GM12878 (cell line): ENCODE data around the gene CEP63. TPM values are rescaled to one million over a fixed set of nuclear protein-coding genes. Genes with fewer than 3 reads are reported as not detected.

Experiments used
- ATAC-seq: fragments of 200-7000 bp; cut with Tn5 transposase; 3 replicates; pipeline ENCODE4 v1.9.1; 2020; ENCODE audit warnings: mild to moderate bottlenecking, moderate library complexity
- BruUV-seq: library from RNA; stranded (reverse); fragments of 400-500 nt; replicated peaks from 2 replicates; lab custom pipeline; 2021; lab: Mats Ljungman, UMichigan
- CTCF ChIA-PET: fragments of 300-600 bp; sonication (Branson Sonifier 250); formaldehyde crosslinking; extraction: SDS; loops from one replicate; lab custom pipeline; 2021; ENCODE audit warnings: inconsistent platforms; lab: Yijun Ruan, JAX
- POLR2A ChIA-PET: fragments of 350-600 bp; formaldehyde crosslinking; extraction: SDS; loops from one replicate; lab custom pipeline; 2021; ENCODE audit warnings: inconsistent platforms; lab: Charles Lee
- RAD21 ChIA-PET: fragments of 300-600 bp; sonication (Branson Sonifier 250); formaldehyde crosslinking; loops from one replicate; lab custom pipeline; 2023; ENCODE audit warnings: antibody characterized with exemption; ENCODE audit not compliant: unreplicated experiment; lab: Charles Lee
- SMC1A ChIA-PET: fragments of 300-600 bp; sonication (Branson Sonifier 250); formaldehyde crosslinking; loops from one replicate; lab custom pipeline; 2023; ENCODE audit not compliant: unreplicated experiment, uncharacterized antibody; lab: Charles Lee
- DNase-seq: peaks from one replicate; pipeline ENCODE4 v3.0.0-alpha.2; 2011; ENCODE audit warnings: low read depth, low spot score
- FAIRE-seq: peaks from 3 replicates; lab custom pipeline; 2011; peaks lifted over from hg19 to GRCh38; lab: Jason Lieb, UNC
- H2AFZ ChIP-seq: 2 replicates; pipeline ENCODE4 v1.6.0; 2011; ENCODE audit warnings: low read depth, low read length, control low read depth; ENCODE audit not compliant: control insufficient read depth
- H3K27ac ChIP-seq: 2 replicates; pipeline ENCODE4 v1.5.1; 2011; ENCODE audit warnings: control low read depth; ENCODE audit not compliant: control insufficient read depth, insufficient read depth
- H3K27me3 ChIP-seq, 2 experiments: replicated peaks in 1 of 2; 2 replicates each; pipeline versions ENCODE4 v1.6.0 to v1.6.1; 2011; ENCODE audit warnings: low read length in 1 of 2; ENCODE audit not compliant: control insufficient read depth in 2 of 2, insufficient read depth in 2 of 2
- H3K36me3 ChIP-seq, 2 experiments: 2 replicates each; pipeline ENCODE4 v1.5.1; 2011; ENCODE audit warnings: low read length in 1 of 2; ENCODE audit not compliant: control insufficient read depth in 2 of 2, insufficient read depth in 2 of 2
- H3K4me1 ChIP-seq: 2 replicates; pipeline ENCODE4 v1.6.1; 2011; ENCODE audit warnings: mild to moderate bottlenecking, low read length, moderate library complexity, mixed read lengths; ENCODE audit not compliant: control insufficient read depth, insufficient read depth
- H3K4me2 ChIP-seq: 2 replicates; pipeline ENCODE4 v1.6.0; 2011; ENCODE audit warnings: control low read depth; ENCODE audit not compliant: control insufficient read depth, insufficient read depth
- H3K4me3 ChIP-seq: fragments of 200-600 bp; sonication (generic); 2 replicates; pipeline ENCODE4 v1.5.1; 2016
- H3K79me2 ChIP-seq: 2 replicates; pipeline ENCODE4 v1.6.0; 2011; ENCODE audit warnings: low read length; ENCODE audit not compliant: control insufficient read depth, insufficient read depth
- H3K9ac ChIP-seq: 2 replicates; pipeline ENCODE4 v1.8.0; 2011; ENCODE audit warnings: low read length, control low read depth, mixed read lengths; ENCODE audit not compliant: control insufficient read depth, insufficient read depth
- H3K9me3 ChIP-seq: replicated peaks from 3 replicates; pipeline ENCODE4 v1.5.1; 2011; ENCODE audit warnings: mild to moderate bottlenecking, low read length; ENCODE audit not compliant: control insufficient read depth, insufficient read depth
- H4K20me1 ChIP-seq: 2 replicates; pipeline ENCODE4 v1.6.0; 2011; ENCODE audit not compliant: control insufficient read depth, insufficient read depth
- CBX5 ChIP-seq: sonication (generic); IDR thresholded peaks from 2 replicates; pipeline ENCODE4 v1.6.1; 2016; ENCODE audit warnings: low read depth, moderate library complexity, mild to moderate bottlenecking, inconsistent platforms
- CEBPB ChIP-seq, 2 experiments: fragments of 150-350 bp in 1 of 2; IDR thresholded peaks; 2 replicates each; pipeline ENCODE4 v1.6.1; 2012 to 2014; ENCODE audit warnings: low read depth in 2 of 2, low read length in 2 of 2, borderline replicate concordance in 1 of 2, inconsistent platforms in 1 of 2
- CEBPZ ChIP-seq: fragments of 150-350 bp; IDR thresholded peaks from 2 replicates; pipeline ENCODE4 v1.6.1; 2016; ENCODE audit warnings: low read depth, low read length
- EGR1 ChIP-seq, 2 experiments: IDR thresholded peaks; 1 replicate in 1 of 2; 2 replicates in 1 of 2; pipeline ENCODE4 v1.6.1; 2011 to 2012; ENCODE audit warnings: low read depth in 2 of 2, low read length in 2 of 2, borderline replicate concordance in 1 of 2, mild to moderate bottlenecking in 1 of 2, moderate library complexity in 1 of 2
- ETV6 ChIP-seq, 2 experiments: fragments of 450-650 bp in 1 of 2; IDR thresholded peaks in 1 of 2; conservative IDR thresholded peaks in 1 of 2; 2 replicates each; pipeline ENCODE4 v1.6.1; 2014; ENCODE audit warnings: antibody characterized with exemption in 1 of 2, borderline replicate concordance in 1 of 2, low read depth in 1 of 2, mild to moderate bottlenecking in 1 of 2, moderate library complexity in 1 of 2
- FOS ChIP-seq: IDR thresholded peaks from 3 replicates; pipeline ENCODE4 v1.6.1; 2011; ENCODE audit warnings: borderline replicate concordance; ENCODE audit not compliant: insufficient read length; ENCODE audit errors: extremely low read depth
- IKZF1 ChIP-seq: fragments of 450-650 bp; conservative IDR thresholded peaks from 2 replicates; pipeline ENCODE4 v1.6.1; 2017; ENCODE audit warnings: antibody characterized with exemption, mild to moderate bottlenecking
- IKZF2 ChIP-seq, 2 experiments: fragments of 450-650 bp; IDR thresholded peaks; 2 replicates each; pipeline ENCODE4 v1.6.1; 2017; ENCODE audit warnings: mild to moderate bottlenecking in 2 of 2, moderate library complexity in 2 of 2
- KDM1A ChIP-seq: fragments of 200-600 bp; sonication (generic); IDR thresholded peaks from 2 replicates; pipeline ENCODE4 v1.6.1; 2016; ENCODE audit warnings: borderline replicate concordance
- MTA2 ChIP-seq: fragments of 450-650 bp; IDR thresholded peaks from 2 replicates; pipeline ENCODE4 v1.6.1; 2016; ENCODE audit warnings: low read depth, mild to moderate bottlenecking, moderate library complexity
- NFIC ChIP-seq: IDR thresholded peaks from 2 replicates; pipeline ENCODE4 v1.6.1; 2012; ENCODE audit warnings: low read depth, mild to moderate bottlenecking, inconsistent platforms, low read length, moderate library complexity
- NFYA ChIP-seq: IDR thresholded peaks from 2 replicates; pipeline ENCODE4 v1.6.1; 2011; ENCODE audit warnings: low read depth, mild to moderate bottlenecking, low read length, improper control_type of control experiment, borderline replicate concordance
- POLR2AphosphoS2 ChIP-seq: IDR thresholded peaks from 2 replicates; pipeline ENCODE4 v1.6.1; 2011; ENCODE audit warnings: low read depth, mild to moderate bottlenecking, low read length, improper control_type of control experiment, moderate library complexity
- POU2F2 ChIP-seq: IDR thresholded peaks from 3 replicates; pipeline ENCODE4 v1.6.1; 2011; ENCODE audit warnings: low read depth, mild to moderate bottlenecking, low read length, borderline replicate concordance
- RCOR1 ChIP-seq: conservative IDR thresholded peaks from 2 replicates; pipeline ENCODE4 v1.6.1; 2012; ENCODE audit warnings: low read depth, low read length, improper control_type of control experiment
- RELA ChIP-seq: fragments of 450-650 bp; IDR thresholded peaks from 2 replicates; pipeline ENCODE4 v1.8.0; 2014; ENCODE audit warnings: borderline replicate concordance; ENCODE audit not compliant: partially characterized antibody
- SIN3A ChIP-seq: IDR thresholded peaks from 2 replicates; pipeline ENCODE4 v1.6.1; 2012; ENCODE audit warnings: low read depth, low read length, improper control_type of control experiment
- SKIL ChIP-seq: fragments of 450-650 bp; IDR thresholded peaks from 2 replicates; pipeline ENCODE4 v1.6.1; 2017; ENCODE audit warnings: mild to moderate bottlenecking, low read depth, inconsistent platforms; ENCODE audit not compliant: poor library complexity, severe bottlenecking
- SUPT20H ChIP-seq: IDR thresholded peaks from 2 replicates; pipeline ENCODE4 v1.6.1; 2011; ENCODE audit warnings: low read depth, mild to moderate bottlenecking, low read length, moderate library complexity, borderline replicate concordance; ENCODE audit not compliant: control insufficient read depth
- TAF1 ChIP-seq: IDR thresholded peaks from 2 replicates; pipeline ENCODE4 v1.6.1; 2011; ENCODE audit warnings: mild to moderate bottlenecking, low read depth, low read length, borderline replicate concordance
- TBL1XR1 ChIP-seq: IDR thresholded peaks from 2 replicates; pipeline ENCODE4 v1.6.1; 2012; ENCODE audit warnings: low read depth, low read length, improper control_type of control experiment
- ZBED1 ChIP-seq: IDR thresholded peaks from 2 replicates; pipeline ENCODE4 v1.6.1; 2016; ENCODE audit warnings: borderline replicate concordance
- ZNF274 ChIP-seq: IDR thresholded peaks from one replicate; pipeline ENCODE4 v1.8.0; 2011; ENCODE audit not compliant: insufficient read length, insufficient read depth
- WGBS: methylation state at CpG from one replicate; pipeline ENCODE4 v1.1.6; 2016; ENCODE audit warnings: low lambda C conversion rate; ENCODE audit not compliant: insufficient replicate concordance, insufficient coverage; ENCODE audit errors: missing lambda C conversion rate; 5-methylcytosine and 5-hydroxymethylcytosine counted together
- in situ Hi-C: fragments of 300-500 bp; cut with MboI; formaldehyde crosslinking; loops from 9 replicates; pipeline ENCODE4 v1.14.3; 2018; ENCODE audit warnings: mixed read lengths
- intact Hi-C: fragments of 100-400 bp; cut with micrococcal nuclease; formaldehyde crosslinking; loops from one replicate; pipeline ENCODE4 v1.14.2; 2022; ENCODE audit not compliant: unreplicated experiment
- polyA plus RNA-seq, 11 experiments: library from polyadenylated mRNA; depleted of rRNA in 4 of 11; unstranded in 6 of 11; stranded (reverse) in 5 of 11; fragments of >200 nt; fragmentation: Nextera tagmentation in 4 of 11; fragmentation: Illumina TruSeq in 1 of 11; extraction: Ambion mirVana in 4 of 11; extraction: Trizol in 1 of 11; gene quantifications; 1 replicate in 1 of 11; 2 replicates in 10 of 11; pipeline versions ENCODE4 v1.2.1 to v1.2.3, GENCODE V29; 2011 to 2016; ENCODE audit warnings: inconsistent platforms in 2 of 11, missing spikeins in 2 of 11, low read depth in 1 of 11
- total RNA-seq, 4 experiments: library from RNA; depleted of rRNA in 3 of 4; stranded (reverse); fragments of >200 nt in 3 of 4; fragmentation: Illumina TruSeq in 1 of 4; extraction: Trizol in 1 of 4; gene quantifications; 2 replicates each; pipeline versions ENCODE4 v1.2.1 to v1.2.3, GENCODE V29; 2013 to 2021

CEP63 gene
- total and polyA plus RNA-seq, 10 of the 15 experiments (the other 5 are each of a cell fraction or from before 2014, with no cell fraction given) = 14.0 to 36.9 (median 26.8) TPM

GRCh38 chr3:134590766-134591165 is 104.9 kb downstream of the CEP63 start:
- RAD21 ChIA-PET = no interaction called here
- CTCF ChIA-PET = interaction anchor here (1.3 to 1.7 kb wide), 2 partner anchors 10 to 11 kb away, joined by 4 to 10 read pairs; no protein-coding TSS in a partner anchor

GRCh38 chr3:134592806-134593205 is 106.9 kb downstream of the CEP63 start:
- intact Hi-C loops = no loop called here
- ATAC-seq (no peak), DNase-seq (no peak), FAIRE-seq (no peak)
- Histone ChIP-seq H3K4me2 (no peak overlapping the region), H2AFZ (no peak overlapping the region), H4K20me1 (no peaks in the 10 kb centered on the region), H3K36me3 (no peaks in the 10 kb centered on the region), H3K27me3 (no peaks in the 10 kb centered on the region), H3K9me3 (no peaks in the 10 kb centered on the region), H3K4me3 (no peak overlapping the region), H3K9ac (no peak overlapping the region), H3K79me2 (no peaks in the 10 kb centered on the region), H3K4me1 (no peaks in the 10 kb centered on the region), H3K27ac (no peak overlapping the region)
- 55% methylated on average over 5 of the region's 5 CpGs for WGBS
- CTCF ChIA-PET = no interaction called here
- no TSS peak for BruUV-seq
- POLR2A ChIA-PET = no interaction called here
- in situ Hi-C loops = no loop called here
- SMC1A ChIA-PET = no interaction called here
- RAD21 ChIA-PET = no interaction called here
- no peak for TF ChIP-seq RCOR1
- TF ChIP-seq RELA = no peak
- no peak for TF ChIP-seq CEBPZ
- no peak for TF ChIP-seq NFIC
- TF ChIP-seq SKIL = no peak
- TF ChIP-seq KDM1A = no peak

More at GRCh38 chr3:134590766-134591165, 104.9 kb downstream of the CEP63 start:
- Histone ChIP-seq H2AFZ (no peak overlapping the region), H3K36me3 (no peaks in the 10 kb centered on the region), H3K4me1 (no peaks in the 10 kb centered on the region), H3K27ac (no peak overlapping the region), H3K4me3 (no peak overlapping the region), H3K79me2 (no peaks in the 10 kb centered on the region), H4K20me1 (no peaks in the 10 kb centered on the region), H3K27me3 (no peaks in the 10 kb centered on the region), H3K9ac (no peak overlapping the region), H3K4me2 (no peak overlapping the region), H3K9me3 (no peaks in the 10 kb centered on the region)
- ChIA-PET SMC1A (interaction anchor here (1.3 kb wide), 1 partner anchor 10 kb away, joined by 5 read pairs; no protein-coding TSS in a partner anchor), POLR2A (no interaction called here)
- TF ChIP-seq MTA2 (no peak), SIN3A (no peak), ZNF274 (no peak), TAF1 (no peak), CBX5 (no peak), ZBED1 (no peak), SUPT20H (no peak), POU2F2 (no peak), POLR2AphosphoS2 (no peak), TBL1XR1 (no peak), IKZF1 (no peak), CEBPB (IDR thresholded peaks at IDR 0.05; ENCODE audit: borderline replicate concordance in 1 of 2, low read depth in 2 of 2, low read length in 2 of 2) (no peak), EGR1 (IDR thresholded peaks at IDR 0.05; ENCODE audit: borderline replicate concordance in 1 of 2, low read depth in 2 of 2, low read length in 2 of 2) (no peak), IKZF2 (IDR thresholded peaks at IDR 0.05) (no peak), FOS (no peak), NFYA (no peak), ETV6 (conservative IDR thresholded peaks at IDR 0.05 in 1 of 2, IDR thresholded peaks at IDR 0.05 in 1 of 2; ENCODE audit: borderline replicate concordance in 1 of 2, low read depth in 1 of 2) (no peak)
- in situ Hi-C loops = no loop called here
- no TSS peak for BruUV-seq
- FAIRE-seq (no peak), DNase-seq (no peak), ATAC-seq (no peak)
- intact Hi-C loops = no loop called here
